Activated naive CD4-positive, alpha-beta T cell treated with anti-CD3 and anti-CD28 coated beads, Interleukin-2, amount 50 U/mL, for 72 hours (primary cell): ENCODE results near the gene SELENBP1. TPM values are rescaled to one million over a fixed set of nuclear protein-coding genes. Genes with fewer than 3 reads are reported as not detected.
"Not testable (repeated sequence)": the region's sequence is repeated elsewhere in the genome, so short reads cannot be mapped to it uniquely, and the experiment has no call there.

Experiments used
- ATAC-seq, 2 donors: fragments of 150-1000 bp; cut with Tn5 transposase; 2 replicates each; pipeline ENCODE4 v1.10.0; 2021; ENCODE audit warnings: mild to moderate bottlenecking in 2 of 2, moderate library complexity in 2 of 2
- DNase-seq, 2 donors: peaks; one replicate each; pipeline ENCODE4 v3.0.0; 2021 to 2022; ENCODE audit warnings: low spot score in 2 of 2
- H3K27ac Mint-ChIP-seq, 2 donors: one replicate each; pipeline ENCODE4 v1.8.0; 2022; ENCODE audit warnings: mild to moderate bottlenecking in 2 of 2, mixed read lengths in 2 of 2
- H3K36me3 Mint-ChIP-seq, 2 donors: one replicate each; pipeline ENCODE4 v1.8.0; 2022; ENCODE audit warnings: mixed read lengths in 2 of 2
- H3K9me3 Mint-ChIP-seq, 2 donors: one replicate each; pipeline ENCODE4 v1.8.0; 2022; ENCODE audit warnings: mixed read lengths in 2 of 2
- total RNA-seq, 2 donors: library from RNA; stranded (reverse); gene quantifications; one replicate each; pipeline ENCODE4 v1.2.3, GENCODE V29; 2022

Gene SELENBP1
- total RNA-seq = not detected

GRCh38 chr1:151372058-151372934, at the start of gene SELENBP1:
TSS of gene SELENBP1 (minus strand) at chr1:151372705. CDS start at chr1:151372641, 64 bp downstream.
- ATAC-seq = no peak
- H3K36me3 Mint-ChIP-seq = no peaks in the 10 kb centered on the region
- no peaks in the 10 kb centered on the region for H3K9me3 Mint-ChIP-seq
- no peak for DNase-seq
- peak within 1 kb of the TSS in 1 of 2 donors; percentile 40 for H3K27ac Mint-ChIP-seq

- Mint-ChIP-seq H3K36me3 (peaks cover 5% of the 10 kb centered on the region in 2 donors), H3K27ac (no peak overlapping the region), H3K9me3 (no peaks in the 10 kb centered on the region)
- DNase-seq (no peak), ATAC-seq (no peak)
Observed at GRCh38 chr1:151419819-151420218, 47.3 kb upstream of the SELENBP1 start.

GRCh38 chr1:151418081-151418480, 45.6 kb upstream of the SELENBP1 start:
- ATAC-seq = no peak
- no peaks in the 10 kb centered on the region for H3K9me3 Mint-ChIP-seq
- DNase-seq = no peak
- peaks cover 0 to 7% of the 10 kb centered on the region in 2 donors for H3K36me3 Mint-ChIP-seq
- no peak overlapping the region for H3K27ac Mint-ChIP-seq

- no peak for DNase-seq
- Mint-ChIP-seq H3K36me3 (peaks cover 0 to 10% of the 10 kb centered on the region in 2 donors), H3K9me3 (no peaks in the 10 kb centered on the region), H3K27ac (no peak overlapping the region)
- peak in 1 of 2 donors; percentile 13 for ATAC-seq
Observed at GRCh38 chr1:151416231-151416630, 43.7 kb upstream of the SELENBP1 start.

- Mint-ChIP-seq H3K9me3 (no peaks in the 10 kb centered on the region), H3K36me3 (peaks cover 8 to 13% of the 10 kb centered on the region in 2 donors), H3K27ac (no peak overlapping the region)
- no peak for DNase-seq
- no peak for ATAC-seq
Observed at GRCh38 chr1:151411884-151412283, 39.4 kb upstream of the SELENBP1 start.

- Mint-ChIP-seq H3K27ac (peak overlapping the region in 1 of 2 donors; percentile 48), H3K9me3 (no peaks in the 10 kb centered on the region), H3K36me3 (peaks cover 8 to 9% of the 10 kb centered on the region in 2 donors)
- DNase-seq (no peak), ATAC-seq (no peak)
Observed at GRCh38 chr1:151408891-151409290, 36.4 kb upstream of the SELENBP1 start.

GRCh38 chr1:151407304-151407703, 34.8 kb upstream of the SELENBP1 start:
- H3K27ac Mint-ChIP-seq = no peak overlapping the region
- DNase-seq (no peak), ATAC-seq (no peak)
- H3K9me3 Mint-ChIP-seq = no peaks in the 10 kb centered on the region
- peaks cover 8 to 17% of the 10 kb centered on the region in 2 donors for H3K36me3 Mint-ChIP-seq

GRCh38 chr1:151406176-151406575, 33.7 kb upstream of the SELENBP1 start:
- DNase-seq (no peak), ATAC-seq (no peak)
- Mint-ChIP-seq H3K36me3 (peaks cover 15 to 25% of the 10 kb centered on the region in 2 donors), H3K9me3 (no peaks in the 10 kb centered on the region), H3K27ac (peak overlapping the region in 1 of 2 donors; percentile 79)

- peak overlapping the region in 1 of 2 donors; percentile 79 for H3K27ac Mint-ChIP-seq
- DNase-seq = no peak
- ATAC-seq = no peak
- peaks cover 23 to 30% of the 10 kb centered on the region in 2 donors for H3K36me3 Mint-ChIP-seq
- no peaks in the 10 kb centered on the region for H3K9me3 Mint-ChIP-seq
Observed at GRCh38 chr1:151405187-151405951, 32.9 kb upstream of the SELENBP1 start.

GRCh38 chr1:151403612-151404011, 31.1 kb upstream of the SELENBP1 start:
- Mint-ChIP-seq H3K36me3 (peaks cover 30 to 43% of the 10 kb centered on the region in 2 donors), H3K27ac (peak overlapping the region; percentile 18 to 28), H3K9me3 (no peaks in the 10 kb centered on the region)
- DNase-seq = no peak
- ATAC-seq = no peak

- no peak for ATAC-seq
- Mint-ChIP-seq H3K27ac (no peak overlapping the region), H3K9me3 (no peaks in the 10 kb centered on the region), H3K36me3 (peaks cover 30 to 43% of the 10 kb centered on the region in 2 donors)
- no peak for DNase-seq
Observed at GRCh38 chr1:151402764-151403163, 30.3 kb upstream of the SELENBP1 start.

- Mint-ChIP-seq H3K27ac (peak overlapping the region; percentile 22 to 98), H3K36me3 (peaks cover 30 to 43% of the 10 kb centered on the region in 2 donors), H3K9me3 (no peaks in the 10 kb centered on the region)
- DNase-seq (no peak), ATAC-seq (no peak)
Observed at GRCh38 chr1:151401860-151402259, 29.4 kb upstream of the SELENBP1 start.

- DNase-seq = peak in 1 of 2 donors; percentile 8
- H3K27ac Mint-ChIP-seq = peak overlapping the region; percentile 97 to 98
- no peak for ATAC-seq
Observed at GRCh38 chr1:151401125-151401788, 28.8 kb upstream of the SELENBP1 start.

GRCh38 chr1:151399324-151400171, 27.0 kb upstream of the SELENBP1 start, which contains the start of gene PSMB4:
TSS of gene PSMB4 (plus strand) at chr1:151399573. CDS start at chr1:151399588, 15 bp downstream.
- H3K9me3 Mint-ChIP-seq = no peaks in the 10 kb centered on the region
- H3K27ac Mint-ChIP-seq = peak within 1 kb of the TSS; percentile 97 to 98
- ATAC-seq (peak; percentile 91 to 96), DNase-seq (peak; percentile 70 to 82)
- peaks cover 30 to 43% of the 10 kb centered on the region in 2 donors for H3K36me3 Mint-ChIP-seq

More at GRCh38 chr1:151401125-151401788, 28.8 kb upstream of the SELENBP1 start:
- no peaks in the 10 kb centered on the region for H3K9me3 Mint-ChIP-seq
- peaks cover 30 to 43% of the 10 kb centered on the region in 2 donors for H3K36me3 Mint-ChIP-seq

GRCh38 chr1:151396265-151396664, 23.8 kb upstream of the SELENBP1 start:
- H3K36me3 Mint-ChIP-seq = peaks cover 22 to 23% of the 10 kb centered on the region in 2 donors
- ATAC-seq, DNase-seq, H3K27ac Mint-ChIP-seq, H3K9me3 Mint-ChIP-seq: not testable (repeated sequence)

- Mint-ChIP-seq H3K27ac (no peak overlapping the region), H3K9me3 (no peaks in the 10 kb centered on the region), H3K36me3 (no peaks in the 10 kb centered on the region)
- ATAC-seq (no peak), DNase-seq (no peak)
Observed at GRCh38 chr1:151393583-151393982, 21.1 kb upstream of the SELENBP1 start.
